ENCODE data around the gene MRPL33. TPM values are rescaled to one million over a fixed set of nuclear protein-coding genes. Genes with fewer than 3 reads are reported as not detected.

The MRPL33 gene
- total RNA-seq, 4 donors from 2014 or later, result 109 to 130 (median 116) TPM

DNA sequence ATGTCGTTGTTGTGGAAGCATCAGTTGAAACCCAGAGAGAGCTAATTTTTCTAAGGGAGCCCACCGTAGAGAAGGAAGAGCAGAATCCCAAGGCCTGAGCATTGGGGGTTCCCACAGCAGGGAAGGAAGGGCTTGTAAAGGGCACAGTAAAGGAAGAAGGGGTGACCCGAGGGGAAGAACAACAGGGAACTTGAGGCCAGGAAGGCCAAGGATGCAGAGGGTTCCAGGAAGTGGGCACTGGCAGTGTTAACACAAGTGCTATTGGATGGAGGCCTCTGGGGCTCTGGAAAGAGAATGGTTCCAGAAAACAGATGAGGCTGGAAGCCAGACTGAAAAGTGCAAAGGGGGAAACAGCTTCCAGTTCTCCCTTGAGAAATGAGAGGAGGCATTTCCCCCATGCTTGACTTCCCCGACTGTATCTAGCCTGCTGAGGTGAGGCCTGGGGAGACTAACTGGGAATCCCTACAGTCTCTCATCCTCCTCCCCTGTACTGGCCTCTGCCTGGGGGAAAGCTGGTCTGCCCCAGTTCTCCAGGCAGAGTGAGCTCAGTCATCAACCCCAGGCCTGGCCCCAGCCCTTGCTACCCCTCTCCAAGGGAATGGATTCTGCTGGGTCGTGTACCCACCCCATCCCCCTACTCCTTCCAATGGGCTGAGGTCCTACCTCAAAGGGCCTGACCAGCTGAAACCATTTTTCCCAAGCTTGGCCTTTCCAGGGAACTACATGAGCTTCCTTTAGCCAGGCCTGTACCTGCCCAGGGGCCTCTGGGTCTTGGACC is 43.2 kb upstream of the MRPL33 start:
- ATAC-seq (ENCODE audit: low FRiP score) (no peak), DNase-seq (ENCODE audit: low spot score) (no peak)
- TF ChIP-seq, protein P1, sequence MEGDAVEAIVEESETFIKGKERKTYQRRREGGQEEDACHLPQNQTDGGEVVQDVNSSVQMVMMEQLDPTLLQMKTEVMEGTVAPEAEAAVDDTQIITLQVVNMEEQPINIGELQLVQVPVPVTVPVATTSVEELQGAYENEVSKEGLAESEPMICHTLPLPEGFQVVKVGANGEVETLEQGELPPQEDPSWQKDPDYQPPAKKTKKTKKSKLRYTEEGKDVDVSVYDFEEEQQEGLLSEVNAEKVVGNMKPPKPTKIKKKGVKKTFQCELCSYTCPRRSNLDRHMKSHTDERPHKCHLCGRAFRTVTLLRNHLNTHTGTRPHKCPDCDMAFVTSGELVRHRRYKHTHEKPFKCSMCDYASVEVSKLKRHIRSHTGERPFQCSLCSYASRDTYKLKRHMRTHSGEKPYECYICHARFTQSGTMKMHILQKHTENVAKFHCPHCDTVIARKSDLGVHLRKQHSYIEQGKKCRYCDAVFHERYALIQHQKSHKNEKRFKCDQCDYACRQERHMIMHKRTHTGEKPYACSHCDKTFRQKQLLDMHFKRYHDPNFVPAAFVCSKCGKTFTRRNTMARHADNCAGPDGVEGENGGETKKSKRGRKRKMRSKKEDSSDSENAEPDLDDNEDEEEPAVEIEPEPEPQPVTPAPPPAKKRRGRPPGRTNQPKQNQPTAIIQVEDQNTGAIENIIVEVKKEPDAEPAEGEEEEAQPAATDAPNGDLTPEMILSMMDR (IDR thresholded peaks at IDR 0.05), result no peak

DNA sequence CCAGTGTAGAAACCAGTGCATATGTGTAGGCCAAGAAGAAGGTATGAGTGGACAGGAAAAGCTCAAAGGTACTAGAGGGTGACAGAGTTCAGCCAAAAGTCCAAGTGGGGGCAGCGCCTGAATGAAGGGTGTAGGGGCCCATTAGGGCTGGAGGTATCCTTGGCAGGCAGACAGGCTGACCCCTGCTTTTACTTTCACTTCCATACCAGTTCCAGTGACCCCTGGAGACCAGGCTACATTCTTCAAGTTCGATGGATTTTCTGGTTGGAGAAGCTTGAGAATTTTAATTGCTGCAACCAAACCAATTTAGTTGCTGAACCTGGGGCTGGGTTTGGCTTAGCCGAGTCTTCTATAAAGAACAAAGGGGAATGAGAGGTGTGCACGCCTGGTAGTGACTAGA is 42.3 kb upstream of the MRPL33 start:
- ATAC-seq (ENCODE audit: low FRiP score), result no peak
- TF ChIP-seq, protein P1 (IDR thresholded peaks at IDR 0.05), result no peak
- DNase-seq (ENCODE audit: low spot score), result no peak

DNA sequence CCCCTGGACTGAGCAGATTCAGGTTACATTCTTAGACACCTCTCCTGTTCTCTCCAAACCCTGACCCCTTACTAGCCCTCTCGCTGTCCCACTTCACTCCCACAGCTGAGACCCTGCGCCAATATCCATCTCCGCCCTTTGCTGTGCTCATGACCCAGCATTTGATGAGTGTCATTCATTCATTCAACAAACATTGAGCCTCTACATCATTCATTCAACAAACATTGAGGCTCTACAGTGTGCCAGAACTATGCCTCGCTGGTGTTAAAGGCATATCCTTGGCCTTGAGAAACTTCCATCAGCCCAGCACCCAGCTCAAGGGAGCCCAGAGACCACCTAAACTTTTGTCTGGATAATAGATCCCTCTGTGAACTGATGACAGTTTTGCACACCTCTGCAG is 41.9 kb upstream of the MRPL33 start:
- ATAC-seq (ENCODE audit: low FRiP score) (no peak), DNase-seq (ENCODE audit: low spot score) (no peak)
- TF ChIP-seq, protein P1 (IDR thresholded peaks at IDR 0.05), result no peak

DNA sequence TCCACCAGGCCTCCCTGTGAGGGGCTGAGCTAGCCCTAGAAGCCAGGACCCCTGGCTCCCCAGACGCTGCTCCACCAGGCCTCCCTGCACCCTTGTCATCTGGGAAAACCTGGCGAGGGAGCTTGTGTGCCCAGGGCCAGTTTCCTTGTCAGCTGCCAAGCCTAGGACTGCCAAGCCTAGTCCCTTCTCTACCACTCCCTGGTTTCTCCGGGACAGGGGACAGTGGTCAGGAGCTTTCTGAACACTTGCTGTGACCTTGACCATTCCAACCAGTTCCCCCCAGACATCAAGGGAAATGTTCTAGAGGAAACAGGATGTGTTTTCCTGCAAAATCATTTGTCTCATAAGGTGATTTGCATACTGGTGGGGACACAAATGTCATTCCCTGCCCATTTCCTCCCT is 41.3 kb upstream of the MRPL33 start:
- DNase-seq (ENCODE audit: low spot score), result no peak
- TF ChIP-seq, protein P1 (IDR thresholded peaks at IDR 0.05), result no peak
- ATAC-seq (ENCODE audit: low FRiP score), result no peak

DNA sequence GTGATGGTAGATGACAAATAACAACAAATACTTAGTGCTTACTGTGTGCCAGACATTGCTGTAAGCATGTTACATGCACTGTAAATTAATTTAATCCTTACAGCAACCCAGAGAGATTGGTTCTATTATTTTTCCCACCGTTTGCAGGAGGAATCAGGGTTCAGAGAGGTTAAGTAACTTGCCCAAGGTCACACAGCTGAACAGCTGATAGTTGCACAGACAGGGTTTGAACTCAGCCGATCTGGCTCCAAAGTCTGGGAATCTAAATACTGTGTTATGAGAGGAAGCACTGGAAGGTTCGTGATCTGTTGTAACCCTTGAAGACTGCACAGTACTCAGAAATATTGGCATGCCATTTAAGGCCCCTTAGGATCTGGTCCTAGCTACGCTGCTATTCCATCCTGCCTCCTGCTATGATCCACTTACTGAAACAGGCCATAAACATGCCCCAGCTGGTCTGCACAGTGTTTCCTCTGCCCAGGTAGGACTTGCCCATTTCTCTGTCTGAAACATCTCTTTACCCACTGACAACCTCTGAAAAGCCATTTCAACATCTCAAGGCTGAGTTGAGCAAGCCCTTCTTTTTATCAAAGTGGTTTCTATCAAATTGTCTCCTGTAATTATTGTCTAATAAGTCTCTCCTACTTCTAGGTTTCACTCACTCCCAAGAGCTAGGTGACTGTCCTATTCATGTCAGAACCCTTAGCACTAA is 40.4 kb upstream of the MRPL33 start:
- TF ChIP-seq, protein P1 (IDR thresholded peaks at IDR 0.05), result no peak
- ATAC-seq (ENCODE audit: low FRiP score), result no peak

DNA sequence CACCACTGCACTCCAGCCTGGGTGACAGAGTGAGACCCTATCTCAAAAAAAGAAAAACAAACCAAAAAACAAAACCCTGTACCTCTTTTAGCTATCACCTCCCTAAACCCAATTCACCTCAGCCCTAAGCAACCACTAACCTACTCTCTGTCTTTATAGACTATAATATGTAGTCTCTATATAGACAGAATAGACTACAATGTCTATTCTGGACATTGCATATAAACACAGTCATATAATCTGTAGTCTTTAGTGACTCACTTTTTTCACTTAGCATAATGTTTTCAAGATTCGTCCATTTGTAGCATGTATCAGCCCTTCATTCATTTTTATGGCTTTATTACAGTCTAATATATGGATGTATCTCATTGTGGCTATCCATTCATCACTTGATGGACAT is 37.2 kb upstream of the MRPL33 start:
- no peak for DNase-seq (ENCODE audit: low spot score)
- no peak for ATAC-seq (ENCODE audit: low FRiP score)
- TF ChIP-seq, protein P1 (IDR thresholded peaks at IDR 0.05), result no peak

More for the DNA sequence above, 40.4 kb upstream of the MRPL33 start:
- no peak for DNase-seq (ENCODE audit: low spot score)

All from omental fat pad (tissue), 4 donors.